H1 (cell line): Measurements from ENCODE around the gene ZNF689. TPM values are rescaled to one million over a fixed set of nuclear protein-coding genes. Genes with fewer than 3 reads are reported as not detected.

Experiments
- CTCF ChIA-PET: fragments of 300-600 bp; sonication (Branson Sonifier 250); formaldehyde crosslinking; loops from one replicate; lab custom pipeline; 2021; ENCODE audit not compliant: partially characterized antibody; lab: Charles Lee
- POLR2A ChIA-PET: fragments of 300-600 bp; sonication (Branson Sonifier 250); formaldehyde crosslinking; loops from one replicate; lab custom pipeline; 2021; ENCODE audit warnings: inconsistent platforms; ENCODE audit not compliant: partially characterized antibody; lab: Charles Lee
- DNase-seq, 2 experiments: peaks; one replicate each; pipeline versions ENCODE4 v3.0.0 to v3.0.0-alpha.2; 2010 to 2022; ENCODE audit warnings: low spot score in 2 of 2, low read depth in 1 of 2, mixed read lengths in 1 of 2
- FAIRE-seq: peaks from 2 replicates; lab custom pipeline; 2011; peaks lifted over from hg19 to GRCh38; lab: Jason Lieb, UNC
- H2AFZ ChIP-seq: 2 replicates; pipeline ENCODE4 v1.8.1; 2012; ENCODE audit warnings: low read length, inconsistent platforms
- H2AK5ac ChIP-seq: 2 replicates; pipeline ENCODE4 v1.6.1; 2013; ENCODE audit warnings: low read depth, low read length
- H2BK120ac ChIP-seq: replicated peaks from 2 replicates; pipeline ENCODE3; 2013; ENCODE audit warnings: low read depth, low read length, inconsistent platforms
- H2BK12ac ChIP-seq: 2 replicates; pipeline ENCODE4 v1.6.1; 2013; ENCODE audit warnings: low read depth, low read length
- H2BK15ac ChIP-seq: 2 replicates; pipeline ENCODE4 v1.6.1; 2013; ENCODE audit warnings: low read length
- H2BK20ac ChIP-seq: 2 replicates; pipeline ENCODE4 v1.6.1; 2013; ENCODE audit warnings: low read length
- H2BK5ac ChIP-seq: 2 replicates; pipeline ENCODE4 v1.6.1; 2013; ENCODE audit warnings: low read depth, low read length
- H3K14ac ChIP-seq: 2 replicates; pipeline ENCODE4 v1.6.1; 2013; ENCODE audit warnings: inconsistent platforms; ENCODE audit not compliant: insufficient read length
- H3K18ac ChIP-seq: 2 replicates; pipeline ENCODE4 v1.6.1; 2013; ENCODE audit warnings: low read length; ENCODE audit errors: extremely low read depth
- H3K23ac ChIP-seq: 2 replicates; pipeline ENCODE4 v1.6.1; 2013; ENCODE audit warnings: inconsistent platforms; ENCODE audit not compliant: insufficient read length
- H3K23me2 ChIP-seq: 2 replicates; pipeline ENCODE4 v1.6.1; 2013; ENCODE audit warnings: low read depth, low read length
- H3K27ac ChIP-seq: 2 replicates; pipeline ENCODE4 v1.6.1; 2011; ENCODE audit warnings: low read depth, low read length, inconsistent platforms
- H3K27me3 ChIP-seq, 4 experiments: replicated peaks in 1 of 4; 1 replicate in 1 of 4; 2 replicates in 3 of 4; pipeline versions ENCODE4 v1.6.1 to v1.8.1; 2011 to 2013; ENCODE audit warnings: low read length in 3 of 4, mild to moderate bottlenecking in 3 of 4, inconsistent platforms in 2 of 4, mixed read lengths in 2 of 4, moderate library complexity in 1 of 4; ENCODE audit not compliant: control insufficient read depth in 3 of 4, insufficient read depth in 3 of 4; ENCODE audit errors: extremely low read depth in 1 of 4
- H3K36me3 ChIP-seq, 4 experiments: 2 replicates each; pipeline versions ENCODE4 v1.6.1 to v1.8.1; 2011 to 2013; ENCODE audit warnings: mild to moderate bottlenecking in 4 of 4, low read length in 3 of 4, moderate library complexity in 2 of 4, control low read depth in 1 of 4, inconsistent platforms in 1 of 4; ENCODE audit not compliant: insufficient read depth in 4 of 4, control insufficient read depth in 2 of 4
- H3K4ac ChIP-seq: replicated peaks from 2 replicates; pipeline ENCODE3; 2013; ENCODE audit warnings: low read length, low read depth, mixed read lengths, inconsistent platforms; ENCODE audit not compliant: insufficient read length
- H3K4me1 ChIP-seq, 4 experiments: replicated peaks in 1 of 4; 1 replicate in 1 of 4; 2 replicates in 3 of 4; pipeline versions ENCODE4 v1.6.1 to v1.8.1; 2011 to 2013; ENCODE audit warnings: low read length in 3 of 4, inconsistent platforms in 2 of 4, mixed read lengths in 1 of 4; ENCODE audit not compliant: insufficient read depth in 4 of 4, control insufficient read depth in 3 of 4
- H3K4me2 ChIP-seq, 2 experiments: 2 replicates each; pipeline versions ENCODE4 v1.6.1 to v1.8.1; 2011 to 2013; ENCODE audit warnings: low read depth in 2 of 2, low read length in 2 of 2, control low read depth in 1 of 2, inconsistent platforms in 1 of 2, mild to moderate bottlenecking in 1 of 2; ENCODE audit not compliant: insufficient read depth in 1 of 2
- H3K4me3 ChIP-seq, 4 experiments: fragments of 200-600, 300-600 bp in 1 of 4; sonication (generic), shearing (Covaris generic), sonication (Bioruptor Twin) in 1 of 4; 2 replicates each; pipeline versions ENCODE4 v1.5.1 to v1.8.1; 2011 to 2016; ENCODE audit warnings: low read length in 4 of 4, low read depth in 3 of 4, control low read depth in 2 of 4, inconsistent platforms in 2 of 4, mild to moderate bottlenecking in 2 of 4, mixed read lengths in 1 of 4, moderate library complexity in 1 of 4; ENCODE audit not compliant: insufficient read depth in 2 of 4; ENCODE audit errors: extremely low read depth in 1 of 4
- H3K56ac ChIP-seq: replicated peaks from 2 replicates; pipeline ENCODE3; 2013; ENCODE audit warnings: low read depth, mild to moderate bottlenecking, mixed read lengths, low read length, inconsistent platforms; ENCODE audit not compliant: insufficient read length
- H3K79me1 ChIP-seq: 2 replicates; pipeline ENCODE4 v1.6.1; 2013; ENCODE audit warnings: low read depth, low read length, control low read depth
- H3K79me2 ChIP-seq, 2 experiments: 2 replicates each; pipeline versions ENCODE4 v1.6.1 to v1.8.1; 2012 to 2013; ENCODE audit warnings: low read length in 2 of 2, mild to moderate bottlenecking in 2 of 2, inconsistent platforms in 1 of 2; ENCODE audit not compliant: insufficient read depth in 2 of 2, control insufficient read depth in 1 of 2
- H3K9ac ChIP-seq, 4 experiments: replicated peaks in 1 of 4; 1 replicate in 1 of 4; 2 replicates in 3 of 4; pipeline versions ENCODE4 v1.6.1 to v1.8.1; 2011 to 2013; ENCODE audit warnings: low read depth in 3 of 4, low read length in 3 of 4, control low read depth in 2 of 4, mild to moderate bottlenecking in 2 of 4, moderate library complexity in 2 of 4, inconsistent platforms in 1 of 4; ENCODE audit errors: extremely low read depth in 1 of 4
- H3K9me3 ChIP-seq, 2 experiments: 2 replicates each; pipeline versions ENCODE4 v1.6.1 to v1.8.1; 2012 to 2013; ENCODE audit warnings: mild to moderate bottlenecking in 2 of 2, moderate library complexity in 2 of 2, control low read depth in 1 of 2, inconsistent platforms in 1 of 2, low read depth in 1 of 2, low read length in 1 of 2, mixed read lengths in 1 of 2; ENCODE audit not compliant: insufficient read depth in 2 of 2
- H4K20me1 ChIP-seq, 2 experiments: replicated peaks in 1 of 2; 2 replicates each; pipeline versions ENCODE3 to v1.8.1; 2011 to 2013; ENCODE audit warnings: inconsistent platforms in 2 of 2, low read length in 2 of 2, mild to moderate bottlenecking in 1 of 2; ENCODE audit not compliant: insufficient read depth in 2 of 2, control insufficient read depth in 1 of 2
- H4K5ac ChIP-seq: 2 replicates; pipeline ENCODE4 v1.6.1; 2013; ENCODE audit warnings: low read length, low read depth, mixed read lengths, inconsistent platforms; ENCODE audit not compliant: insufficient read length
- H4K8ac ChIP-seq: 2 replicates; pipeline ENCODE4 v1.8.0; 2013; ENCODE audit warnings: mild to moderate bottlenecking, moderate library complexity, low read length, inconsistent platforms; ENCODE audit not compliant: insufficient read depth; ENCODE audit errors: extremely low read depth
- H4K91ac ChIP-seq: replicated peaks from 2 replicates; pipeline ENCODE3; 2013; ENCODE audit warnings: low read length, mixed read lengths, inconsistent platforms; ENCODE audit not compliant: insufficient read length
- CEBPB ChIP-seq: IDR thresholded peaks from 2 replicates; pipeline ENCODE4 v1.6.1; 2012; ENCODE audit warnings: low read depth, low read length
- E2F6 ChIP-seq: IDR thresholded peaks from 2 replicates; pipeline ENCODE4 v1.6.1; 2012; ENCODE audit warnings: inconsistent platforms
- GABPA ChIP-seq: IDR thresholded peaks from 2 replicates; pipeline ENCODE4 v1.6.1; 2011; ENCODE audit warnings: mild to moderate bottlenecking, low read length, moderate library complexity, borderline replicate concordance; ENCODE audit not compliant: insufficient read depth
- KDM4A ChIP-seq: IDR thresholded peaks from one replicate; pipeline ENCODE4 v1.7.1; 2012; ENCODE audit warnings: low read depth, mild to moderate bottlenecking, moderate library complexity, low read length, inconsistent platforms; ENCODE audit not compliant: severe bottlenecking
- NRF1 ChIP-seq: IDR thresholded peaks from 2 replicates; pipeline ENCODE4 v1.6.1; 2011; ENCODE audit warnings: mild to moderate bottlenecking, low read depth, low read length, improper control_type of control experiment
- POLR2A ChIP-seq, 2 experiments: IDR thresholded peaks; 1 replicate in 1 of 2; 2 replicates in 1 of 2; pipeline ENCODE4 v1.6.1; 2011; ENCODE audit warnings: low read depth in 2 of 2, low read length in 2 of 2, mild to moderate bottlenecking in 2 of 2; ENCODE audit errors: control extremely low read depth in 1 of 2
- POLR2AphosphoS5 ChIP-seq: IDR thresholded peaks from 2 replicates; pipeline ENCODE4 v1.6.1; 2011; ENCODE audit warnings: low read depth, low read length
- SIN3A ChIP-seq, 2 experiments: IDR thresholded peaks in 1 of 2; conservative IDR thresholded peaks in 1 of 2; 2 replicates each; pipeline ENCODE4 v1.6.1; 2011 to 2012; ENCODE audit warnings: low read length in 2 of 2, improper control_type of control experiment in 1 of 2, low read depth in 1 of 2, mild to moderate bottlenecking in 1 of 2
- WGBS, 2 experiments: shearing (Covaris generic) in 1 of 2; methylation state at CpG; one replicate each; pipeline versions ENCODE4 v1.1.6 to v1.1.7; 2013 to 2015; ENCODE audit warnings: low lambda C conversion rate in 2 of 2, mixed read lengths in 2 of 2, inconsistent platforms in 1 of 2, low coverage in 1 of 2, missing lambda C conversion rate in 1 of 2; ENCODE audit not compliant: insufficient replicate concordance in 2 of 2, insufficient coverage in 1 of 2, insufficient read length in 1 of 2; ENCODE audit errors: extremely low coverage in 1 of 2, missing lambda C conversion rate in 1 of 2; 5-methylcytosine and 5-hydroxymethylcytosine counted together
- polyA plus RNA-seq, 7 experiments: library from polyadenylated mRNA; depleted of rRNA in 3 of 7; stranded (reverse) in 5 of 7; unstranded in 2 of 7; fragments of >200 nt in 5 of 7; fragments of 200-250 nt in 2 of 7; gene quantifications; 1 replicate in 5 of 7; 2 replicates in 1 of 7; 4 replicates in 1 of 7; pipeline versions ENCODE4 v1.2.1 to v1.2.3, GENCODE V29; 2011 to 2013; ENCODE audit warnings: missing spikeins in 2 of 7, mixed read lengths in 2 of 7
- total RNA-seq: library from RNA; stranded (reverse); fragmentation: NEBNext Ultra II Directional; extraction: Animal tissue kit (Norgen Biotek cat#: 25700); gene quantifications from 2 replicates; pipeline ENCODE4 v1.2.1, GENCODE V29; 2021

ZNF689 gene
- total and polyA plus RNA-seq, 2 of the 8 experiments (the other 6 are each of a cell fraction or from before 2014, with no cell fraction given) = 14.3 to 15.3 TPM

GRCh38 chr16:30609002-30609925 is 925 bp downstream of the ZNF689 start:
- no peaks in the 10 kb centered on the region for H3K27me3 ChIP-seq
- peak overlapping the region; percentile 14 for H3K4ac ChIP-seq
- H4K5ac ChIP-seq = peak overlapping the region; percentile 69
- peak overlapping the region; percentile 68 to 86 for H3K4me2 ChIP-seq
- POLR2A ChIA-PET = interaction anchor here (0.7 to 6.9 kb wide), 21 partner anchors 9 to 237 kb away, joined by 3 to 85 read pairs (median 5); partner anchors contain the start of genes DCTPP1, SEPHS2, ZNF688 and ZNF747
- H3K36me3 ChIP-seq = peaks cover 4 to 18% (median 12%) of the 10 kb centered on the region in 4 experiments; a peak in 7 of 8 replicates
- no peaks in the 10 kb centered on the region for H3K9me3 ChIP-seq
- peak overlapping the region; percentile 91 for H3K18ac ChIP-seq
- peak in 1 of 2 experiments; percentile 77 for DNase-seq
- H4K91ac ChIP-seq = peak overlapping the region; percentile 22
- no peaks in the 10 kb centered on the region for H3K79me1 ChIP-seq
- H2BK12ac ChIP-seq = 0 out of 2 replicates have a peak overlapping the region, but pooled peaks have one; percentile 18
- no peaks in the 10 kb centered on the region for H4K20me1 ChIP-seq
- 19% methylated on average over 39 of the region's 40 CpGs; no CpG with 5 or more reads in 1 of the 2 experiments for WGBS, 2 experiments
- H4K8ac ChIP-seq = peak overlapping the region; percentile 97; the same call in 1 of the 2 replicates
- peak; percentile 47 for TF ChIP-seq KDM4A
- 0 out of 4 replicates have a peak, but pooled peaks of 1 of the 2 experiments have one; percentile 16 for TF ChIP-seq SIN3A (conservative IDR thresholded peaks at IDR 0.05 in 1 of 2, IDR thresholded peaks at IDR 0.05 in 1 of 2; ENCODE audit: low read depth in 1 of 2, low read length in 2 of 2)
- TF ChIP-seq POLR2AphosphoS5 = peak; percentile 68; the same call in 1 of the 2 replicates
- TF ChIP-seq CEBPB = no peak
- TF ChIP-seq POLR2A (IDR thresholded peaks at IDR 0.05; ENCODE audit: control extremely low read depth in 1 of 2, low read depth in 2 of 2, low read length in 2 of 2) = 0 out of 3 replicates have a peak, but pooled peaks of 1 of the 2 experiments have one; percentile 8
- TF ChIP-seq NRF1 = no peak
- TF ChIP-seq E2F6 = 0 out of 2 replicates have a peak, but pooled peaks have one; percentile 4
- TF ChIP-seq GABPA = 0 out of 2 replicates have a peak, but pooled peaks have one; percentile 48
- H2BK120ac ChIP-seq = no peak overlapping the region
- peak overlapping the region; percentile 95 for H3K27ac ChIP-seq
- FAIRE-seq = no peak
- H3K23me2 ChIP-seq = peaks cover 2% of the 10 kb centered on the region; the same call in 1 of the 2 replicates
- H2BK15ac ChIP-seq = no peak overlapping the region; the same call in 1 of the 2 replicates
- peak overlapping the region; percentile 88 to 98 (median 92) for H3K4me3 ChIP-seq
- CTCF ChIA-PET = interaction anchor here (0.6 to 2.7 kb wide), 13 partner anchors 8 to 180 kb away, joined by 3 to 11 read pairs (median 3); partner anchors contain the start of genes DCTPP1, PRR14 and ZNF785
- peak overlapping the region; percentile 63 for H2AFZ ChIP-seq
- H3K23ac ChIP-seq = no peak overlapping the region
- H2BK20ac ChIP-seq = no peak overlapping the region
- no peak overlapping the region for H2AK5ac ChIP-seq
- H3K9ac ChIP-seq = peak overlapping the region; percentile 93 to 97 (median 96)
- H3K4me1 ChIP-seq = peaks cover 0 to 2% (median 2%) of the 10 kb centered on the region in 4 experiments; a peak in 3 of 7 replicates
- H3K56ac ChIP-seq = peak overlapping the region; percentile 78
- peak overlapping the region; percentile 94 for H2BK5ac ChIP-seq
- no peak overlapping the region for H3K14ac ChIP-seq
- H3K79me2 ChIP-seq = 0 out of 4 replicates have a peak, but pooled peaks cover 0 to 5% of the 10 kb centered on the region in 2 experiments
